Stimulated activated CD4-positive, alpha-beta T cell treated with anti-CD3 and anti-CD28 coated beads, Interleukin-12 subunit alpha, Interleukin-12 subunit beta, amount 100 ng/mL, for 4 hours (primary cell): Measurements from ENCODE around the gene ZNF638.
"Not testable (repeated sequence)": the region's sequence is repeated elsewhere in the genome, so short reads cannot be mapped to it uniquely, and the experiment has no call there.

ENCODE experiments used
- DNase-seq: peaks from one replicate; pipeline ENCODE4 v3.0.0-alpha.2; 2020

ZNF638 gene

GRCh38 chr2:71417300-71418202 is 86.0 kb downstream of the ZNF638 start:
- no peak for DNase-seq

- DNase-seq: no peak
Observed at GRCh38 chr2:71419145-71419544, 87.6 kb downstream of the ZNF638 start.

GRCh38 chr2:71419976-71420375 is 88.4 kb downstream of the ZNF638 start:
- DNase-seq: no peak

- no peak for DNase-seq
Observed at GRCh38 chr2:71422786-71423185, 91.2 kb downstream of the ZNF638 start.

- no peak for DNase-seq
Observed at GRCh38 chr2:71423817-71424420, 92.3 kb downstream of the ZNF638 start.

GRCh38 chr2:71426721-71427120 is 95.1 kb downstream of the ZNF638 start:
- no peak for DNase-seq

- no peak for DNase-seq
Observed at GRCh38 chr2:71428472-71429383, 97.1 kb downstream of the ZNF638 start.

- not testable (repeated sequence) for DNase-seq
Observed at GRCh38 chr2:71445142-71445541, 113.6 kb downstream of the ZNF638 start.

- DNase-seq: no peak
Observed at GRCh38 chr2:71446505-71446904, 114.9 kb downstream of the ZNF638 start.

- no peak for DNase-seq
Observed at GRCh38 chr2:71449343-71449742, 117.8 kb downstream of the ZNF638 start.

- no peak for DNase-seq
Observed at GRCh38 chr2:71451705-71452104, 120.1 kb downstream of the ZNF638 start.

GRCh38 chr2:71452565-71452964 is 121.0 kb downstream of the ZNF638 start:
- no peak for DNase-seq

- DNase-seq: peak; percentile 4
Observed at GRCh38 chr2:71453404-71454220, 122.0 kb downstream of the ZNF638 start, which contains the start of gene DYSF. DYSF (plus strand) TSS chr2:71453561.

GRCh38 chr2:71454221-71455010 is 122.8 kb downstream of the ZNF638 start:
- no peak for DNase-seq

- no peak for DNase-seq
Observed at GRCh38 chr2:71455011-71455740, 123.6 kb downstream of the ZNF638 start.

- no peak for DNase-seq
Observed at GRCh38 chr2:71455741-71456569, 124.4 kb downstream of the ZNF638 start.

- DNase-seq: no peak
Observed at GRCh38 chr2:71456617-71457016, 125.0 kb downstream of the ZNF638 start.

GRCh38 chr2:71457123-71457915 is 125.7 kb downstream of the ZNF638 start:
- DNase-seq: no peak

- DNase-seq: no peak
Observed at GRCh38 chr2:71457923-71458322, 126.3 kb downstream of the ZNF638 start.
